ENCODE measurements around the gene ATF2. TPM values are rescaled to one million over a fixed set of nuclear protein-coding genes. Genes with fewer than 3 reads are reported as not detected.
A peak's percentile ranks its signal among the peaks of the same experiment; 100 is the strongest.

Gene ATF2
- total and polyA plus RNA-seq, 2 of the 13 experiments (the other 11 are each of a cell fraction or from before 2014, with no cell fraction given) = 91.6 to 95.1 TPM

GRCh38 chr2:175062787-175063585, 105.0 kb downstream of the ATF2 start (continued):
- TF ChIP-seq ZNF660 (CRISPR knock-in tag; IDR thresholded peaks at IDR 0.05; ENCODE audit: borderline replicate concordance, low read depth) (no peak), SIN3B (IDR thresholded peaks at IDR 0.05; ENCODE audit: low read length) (peak; percentile 23; the same call in 1 of the 2 replicates), ZNF619 (CRISPR knock-in tag; IDR thresholded peaks at IDR 0.05) (0 out of 2 replicates have a peak, but pooled peaks have one; percentile 67), REST (IDR thresholded peaks at IDR 0.05; ENCODE audit: borderline replicate concordance in 1 of 2, low read depth in 1 of 2, low read length in 2 of 2) (peak in 1 of 2 experiments; percentile 77; a peak in 1 of 4 replicates), ERF (CRISPR knock-in tag; IDR thresholded peaks at IDR 0.05) (peak; percentile 100), PRDM15 (CRISPR knock-in tag; IDR thresholded peaks at IDR 0.05) (no peak), HOXD1 (CRISPR knock-in tag; IDR thresholded peaks at IDR 0.05) (peak; percentile 97), HMG20B (CRISPR knock-in tag; conservative IDR thresholded peaks at IDR 0.05) (peak; percentile 97), MTERF4 (CRISPR knock-in tag; IDR thresholded peaks at IDR 0.05) (peak; percentile 63; the same call in 1 of the 2 replicates), HBP1 (CRISPR knock-in tag; IDR thresholded peaks at IDR 0.05; ENCODE audit: low read depth) (peak; percentile 69; the same call in 1 of the 2 replicates), HIVEP1 (CRISPR knock-in tag; IDR thresholded peaks at IDR 0.05) (peak; percentile 67; the same call in 1 of the 2 replicates), ZNF24 (IDR thresholded peaks at IDR 0.05) (peak; percentile 71), PITX1 (CRISPR knock-in tag; IDR thresholded peaks at IDR 0.05) (peak; percentile 100), ZBTB46 (CRISPR knock-in tag; IDR thresholded peaks at IDR 0.05; ENCODE audit: borderline replicate concordance) (no peak), SNAPC5 (CRISPR knock-in tag; IDR thresholded peaks at IDR 0.05; ENCODE audit: borderline replicate concordance) (no peak), FOXP1 (IDR thresholded peaks at IDR 0.05) (peak; percentile 98), FOXP1 (CRISPR knock-in tag; IDR thresholded peaks at IDR 0.05) (peak; percentile 99)

Data from HepG2 (cell line).